ENCODE results near the gene TRAM2.

The TRAM2 gene

GRCh38 chr6:52544602-52545405 lies 32.1 kb downstream of the TRAM2 start:
- DNase-seq, result no peak

- no peak for DNase-seq
These were observed 32.9 kb downstream of the TRAM2 start for GRCh38 chr6:52543729-52544601.

GRCh38 chr6:52543262-52543661 lies 33.6 kb downstream of the TRAM2 start:
- no peak for DNase-seq

GRCh38 chr6:52541135-52541534 lies 35.7 kb downstream of the TRAM2 start:
- DNase-seq, result no peak

GRCh38 chr6:52540286-52540902 lies 36.5 kb downstream of the TRAM2 start:
- no peak for DNase-seq

GRCh38 chr6:52539607-52540006 lies 37.3 kb downstream of the TRAM2 start:
- no peak for DNase-seq

- no peak for DNase-seq
These were observed 37.9 kb downstream of the TRAM2 start for GRCh38 chr6:52538901-52539354.

- no peak for DNase-seq
These were observed 38.5 kb downstream of the TRAM2 start for GRCh38 chr6:52538252-52538900.

- DNase-seq, result no peak
These were observed 39.7 kb downstream of the TRAM2 start for GRCh38 chr6:52537001-52537753.

GRCh38 chr6:52536424-52536916 lies 40.4 kb downstream of the TRAM2 start:
- DNase-seq, result no peak

GRCh38 chr6:52535711-52536423 lies 41.0 kb downstream of the TRAM2 start:
- DNase-seq, result no peak

- DNase-seq, result no peak
These were observed 41.9 kb downstream of the TRAM2 start for GRCh38 chr6:52534966-52535390.

GRCh38 chr6:52534363-52534762 lies 42.5 kb downstream of the TRAM2 start:
- no peak for DNase-seq

- DNase-seq, result no peak
These were observed 43.4 kb downstream of the TRAM2 start for GRCh38 chr6:52533491-52533890.

GRCh38 chr6:52532457-52532856 lies 44.4 kb downstream of the TRAM2 start:
- no peak for DNase-seq

GRCh38 chr6:52531834-52532233 lies 45.0 kb downstream of the TRAM2 start:
- no peak for DNase-seq

GRCh38 chr6:52531396-52531795 lies 45.5 kb downstream of the TRAM2 start:
- no peak for DNase-seq

GRCh38 chr6:52530351-52530750 lies 46.5 kb downstream of the TRAM2 start:
- DNase-seq, result no peak

GRCh38 chr6:52529311-52529710 lies 47.5 kb downstream of the TRAM2 start:
- no peak for DNase-seq

- DNase-seq, result no peak
These were observed 49.4 kb downstream of the TRAM2 start for GRCh38 chr6:52527436-52527835.

- no peak for DNase-seq
These were observed 50.2 kb downstream of the TRAM2 start for GRCh38 chr6:52526634-52527033.
